Stimulated activated naive CD8-positive, alpha-beta T cell treated with anti-CD3 and anti-CD28 coated beads, Interleukin-15, Interleukin-2, amounts not matched to agents 100 U/mL and 50 U/mL, for 24 hours (primary cell): ENCODE results near the gene EXOC6.
"Not testable (repeated sequence)": the region's sequence is repeated elsewhere in the genome, so short reads cannot be mapped to it uniquely, and the experiment has no call there.

Source experiments
- ATAC-seq: fragments of 150-1000 bp; cut with Tn5 transposase; one replicate; pipeline ENCODE4 v1.10.0; 2021
- DNase-seq: peaks from one replicate; pipeline ENCODE4 v3.0.0; 2021

The EXOC6 gene

GRCh38 chr10:92952573-92952972 is 104.3 kb downstream of the EXOC6 start:
- DNase-seq, ATAC-seq: not testable (repeated sequence)

- ATAC-seq: no peak
- DNase-seq: no peak
These were observed 109.1 kb downstream of the EXOC6 start for GRCh38 chr10:92957223-92958010.

- ATAC-seq (no peak), DNase-seq (no peak)
These were observed 113.3 kb downstream of the EXOC6 start for GRCh38 chr10:92961638-92962037.

- ATAC-seq (no peak), DNase-seq (no peak)
These were observed 117.0 kb downstream of the EXOC6 start for GRCh38 chr10:92965314-92965713.

GRCh38 chr10:92967641-92968040 is 119.3 kb downstream of the EXOC6 start:
- ATAC-seq: no peak
- no peak for DNase-seq

GRCh38 chr10:92969151-92969550 is 120.8 kb downstream of the EXOC6 start:
- ATAC-seq: no peak
- no peak for DNase-seq

GRCh38 chr10:92970301-92971070 is 122.2 kb downstream of the EXOC6 start:
- ATAC-seq: no peak
- no peak for DNase-seq

GRCh38 chr10:92972066-92972870 is 123.9 kb downstream of the EXOC6 start:
- DNase-seq (no peak), ATAC-seq (peak; percentile 23)

GRCh38 chr10:92972886-92973285 is 124.6 kb downstream of the EXOC6 start:
- no peak for DNase-seq
- no peak for ATAC-seq

GRCh38 chr10:92976278-92976677 is 128.0 kb downstream of the EXOC6 start:
- not testable (repeated sequence) for DNase-seq, ATAC-seq

- ATAC-seq (no peak), DNase-seq (no peak)
These were observed 140.9 kb downstream of the EXOC6 start for GRCh38 chr10:92989250-92989649.

- peak; percentile 7 for DNase-seq
- peak; percentile 86 for ATAC-seq
These were observed 142.3 kb downstream of the EXOC6 start for GRCh38 chr10:92990615-92991014.

- ATAC-seq: no peak
- no peak for DNase-seq
These were observed 143.2 kb downstream of the EXOC6 start for GRCh38 chr10:92991513-92991912.

- no peak for DNase-seq
- ATAC-seq: peak; percentile 43
These were observed 145.5 kb downstream of the EXOC6 start for GRCh38 chr10:92993699-92994272.

GRCh38 chr10:92995509-92995908 is 147.2 kb downstream of the EXOC6 start:
- ATAC-seq: no peak
- DNase-seq: no peak

GRCh38 chr10:92997620-92998019 is 149.3 kb downstream of the EXOC6 start:
- no peak for DNase-seq
- no peak for ATAC-seq

- no peak for ATAC-seq
These were observed 150.9 kb downstream of the EXOC6 start for GRCh38 chr10:92999191-92999590.

GRCh38 chr10:93006435-93007039 is 158.2 kb downstream of the EXOC6 start:
- DNase-seq (no peak), ATAC-seq (no peak)

More at GRCh38 chr10:92999191-92999590, 150.9 kb downstream of the EXOC6 start:
- no peak for DNase-seq

- ATAC-seq (no peak), DNase-seq (no peak)
These were observed 167.4 kb downstream of the EXOC6 start for GRCh38 chr10:93015722-93016121.

- ATAC-seq (no peak), DNase-seq (no peak)
These were observed 174.8 kb downstream of the EXOC6 start for GRCh38 chr10:93023013-93023650.

GRCh38 chr10:93026072-93026471 is 177.8 kb downstream of the EXOC6 start:
- ATAC-seq: no peak

More at GRCh38 chr10:93026072-93026471, 177.8 kb downstream of the EXOC6 start:
- DNase-seq: no peak
